HG03039 (cell line): ENCODE data around the gene VCL.
A peak's percentile ranks its signal among the peaks of the same experiment; 100 is the strongest.
"Not testable (repeated sequence)": the region's sequence is repeated elsewhere in the genome, so short reads cannot be mapped to it uniquely, and the experiment has no call there.

Source experiments
- ATAC-seq: cut with Tn5 transposase; IDR thresholded peaks from one replicate; pipeline ENCODE4 v1.9.1; 2021; ENCODE audit warnings: mild to moderate bottlenecking, moderate library complexity; ENCODE audit not compliant: unreplicated experiment

VCL gene

GRCh38 chr10:74146980-74147379 lies 149.1 kb downstream of the VCL start:
- ATAC-seq = not testable (repeated sequence)

- peak; percentile 33 for ATAC-seq
Observed at GRCh38 chr10:74150204-74150989, 152.5 kb downstream of the VCL start, which contains the start of gene AP3M1. Gene AP3M1, minus strand, starts transcription at chr10:74150828. Its CDS starts 12,449 bp downstream, at chr10:74138379.

GRCh38 chr10:74150990-74151878 lies 153.3 kb downstream of the VCL start, which contains the start of gene ADK:
Gene ADK, plus strand, starts transcription at chr10:74151221. Its CDS starts 58 bp downstream, at chr10:74151279.
- ATAC-seq = peak; percentile 77

GRCh38 chr10:74151879-74152722 lies 154.2 kb downstream of the VCL start:
- ATAC-seq = no peak

DNA sequence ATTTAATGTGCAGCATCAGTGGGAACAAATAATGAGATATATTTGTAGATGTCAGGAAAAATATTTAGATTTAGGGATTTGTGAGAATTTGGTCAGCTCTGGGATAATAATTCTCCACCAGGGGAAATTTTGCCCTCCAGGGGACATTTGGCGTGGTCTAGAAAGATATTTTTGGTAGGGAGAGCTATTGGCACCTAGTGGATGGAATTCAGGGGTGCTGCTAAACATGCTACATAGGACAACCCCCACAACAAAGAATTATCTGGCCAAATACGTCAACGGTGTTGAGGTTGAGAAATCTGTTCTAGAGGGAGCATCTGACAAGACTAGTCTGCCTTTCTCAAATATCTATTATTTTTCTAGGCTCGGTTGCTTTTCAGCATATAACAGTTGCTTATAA lies 155.2 kb downstream of the VCL start:
- no peak for ATAC-seq

- no peak for ATAC-seq
Observed at GRCh38 chr10:74153676-74154075, 155.8 kb downstream of the VCL start.

DNA sequence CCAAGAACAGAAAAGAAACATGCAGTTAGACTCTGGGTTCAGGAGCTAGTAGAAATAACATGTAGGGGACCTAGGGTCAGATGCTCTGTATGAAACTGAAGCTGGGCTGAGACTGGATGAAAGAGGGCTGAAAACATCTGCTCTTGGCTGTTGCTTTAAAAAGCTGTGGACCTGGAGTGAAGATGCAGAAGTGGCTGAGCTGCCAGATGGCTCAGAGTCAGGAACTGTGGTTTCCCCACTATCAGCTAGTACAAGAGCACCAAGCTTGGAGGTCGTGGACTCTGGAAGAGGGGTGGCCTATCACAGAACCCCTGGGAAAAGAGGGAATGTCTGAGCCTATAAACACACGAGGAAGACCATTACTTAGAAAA lies 159.0 kb downstream of the VCL start:
- ATAC-seq = no peak

DNA sequence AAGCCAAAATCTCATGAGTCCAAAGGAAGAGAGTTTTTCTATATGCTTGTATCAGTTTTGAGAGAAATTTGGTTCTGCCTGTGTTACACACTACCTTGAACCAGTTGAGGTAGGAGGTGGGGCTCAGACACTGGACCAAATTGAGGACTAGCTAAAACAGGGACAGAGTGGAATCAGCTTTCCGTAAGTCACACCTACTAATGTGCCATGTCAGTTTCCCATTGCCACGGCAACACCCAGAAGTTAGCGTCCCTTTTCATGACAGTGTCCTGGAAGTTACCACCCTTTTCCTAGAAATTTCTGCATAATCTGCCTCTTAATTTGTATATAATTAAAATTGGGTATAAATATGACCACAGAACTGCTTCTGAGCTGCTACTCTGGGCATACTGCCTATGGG lies 162.1 kb downstream of the VCL start:
- ATAC-seq = no peak

- ATAC-seq = no peak
Observed at GRCh38 chr10:74163319-74164068, 165.6 kb downstream of the VCL start.

DNA sequence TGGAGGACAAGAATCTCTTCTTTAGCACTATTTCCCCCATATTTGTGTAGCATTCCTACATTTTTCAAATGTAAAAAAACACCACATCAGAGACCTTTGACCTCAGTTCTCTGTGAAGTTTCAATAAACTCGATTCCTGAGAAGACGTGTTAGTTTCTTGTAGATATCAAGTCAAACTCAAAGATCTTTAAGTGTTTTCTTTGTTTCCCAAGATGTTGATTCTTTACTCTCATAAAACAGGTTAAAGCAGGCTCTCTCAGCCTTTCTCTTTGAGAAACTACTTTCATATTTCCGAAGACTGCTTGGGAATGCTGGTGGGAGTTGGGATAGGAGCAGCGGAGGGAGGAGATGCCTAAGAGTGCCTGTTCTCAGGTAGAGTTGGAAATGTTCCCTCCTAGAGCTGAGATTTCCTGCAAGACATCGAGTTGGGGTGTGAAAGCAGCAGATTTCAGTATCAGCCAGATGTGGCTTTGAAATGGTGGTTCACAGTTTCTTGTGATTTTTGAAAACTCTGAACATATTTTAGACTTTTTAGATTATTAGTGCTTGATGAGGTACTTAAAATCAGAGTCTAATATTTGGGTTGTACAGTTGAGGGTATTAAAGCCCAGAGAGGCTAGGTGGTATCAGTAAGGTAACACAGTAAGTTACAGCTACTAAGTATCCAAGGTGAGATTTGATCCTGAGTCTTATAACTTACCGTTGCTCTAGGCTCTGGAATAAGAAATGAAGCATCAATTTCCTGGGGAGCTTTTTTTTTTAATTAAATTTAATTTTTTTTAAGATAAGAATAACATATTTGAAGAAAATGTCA lies 167.0 kb downstream of the VCL start:
- ATAC-seq = no peak

DNA sequence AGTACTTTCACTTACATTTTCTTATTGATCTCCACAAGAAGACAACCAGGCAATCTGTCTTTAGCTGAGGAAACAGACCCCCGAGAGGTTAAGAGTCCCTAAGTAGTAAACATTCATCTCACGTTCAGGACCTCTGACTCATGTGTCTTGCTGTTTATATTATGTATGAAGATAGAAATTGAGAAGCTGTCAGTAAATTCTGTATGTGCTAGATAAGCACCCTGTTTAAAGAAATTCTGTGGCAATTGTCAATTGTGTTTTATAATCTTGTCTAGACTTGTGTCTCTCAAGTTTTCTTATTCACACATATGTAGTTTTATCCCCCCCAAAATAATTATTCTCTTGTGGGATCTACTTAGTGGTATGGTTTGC lies 167.6 kb downstream of the VCL start:
- no peak for ATAC-seq

DNA sequence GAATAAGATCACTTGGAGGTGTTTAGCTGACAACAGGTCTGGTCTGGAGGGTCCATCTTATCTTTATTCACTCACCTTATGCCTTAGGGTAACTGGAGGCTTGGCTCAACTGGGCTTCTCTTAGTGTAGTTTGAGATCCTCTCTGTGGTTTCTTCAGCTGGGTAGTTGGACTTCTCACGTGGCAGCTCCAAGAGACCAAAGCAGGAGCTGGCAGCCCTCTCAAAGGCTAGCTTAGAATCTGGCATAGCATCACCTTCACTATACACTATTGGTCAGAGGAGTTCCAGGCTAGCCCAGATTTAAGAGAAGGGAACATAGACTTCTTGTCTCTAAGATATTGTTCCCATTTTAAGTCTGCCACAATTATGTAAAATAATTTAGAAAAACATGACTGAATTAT lies 169.5 kb downstream of the VCL start:
- ATAC-seq = no peak
